ENCODE results near the gene CCL15. TPM values are rescaled to one million over a fixed set of nuclear protein-coding genes. Genes with fewer than 3 reads are reported as not detected.
A peak's percentile ranks its signal among the peaks of the same experiment; 100 is the strongest.
"Not testable (repeated sequence)": the region's sequence is repeated elsewhere in the genome, so short reads cannot be mapped to it uniquely, and the experiment has no call there.

Gene CCL15
- total RNA-seq, 1 donor from 2014 or later, result 0.50 TPM

GRCh38 chr17:36016555-36016954, 15.2 kb upstream of the CCL15 start:
- H3K4me1 ChIP-seq, result peaks cover 12% of the 10 kb centered on the region
- no peaks in the 10 kb centered on the region for H3K9me3 ChIP-seq
- H3K36me3 ChIP-seq, result no peaks in the 10 kb centered on the region
- DNase-seq (no peak), ATAC-seq (no peak)
- no peak overlapping the region for H3K4me3 ChIP-seq
- H3K27me3 ChIP-seq (ENCODE audit: low read depth), result no peaks in the 10 kb centered on the region
- intact Hi-C loops (cut with DNase I), result no loop called here
- no peak for TF ChIP-seq CTCF (IDR thresholded peaks at IDR 0.05)
- no peak overlapping the region for H3K27ac ChIP-seq

- ATAC-seq; H3K27me3 ChIP-seq (ENCODE audit: low read depth); H3K9me3 ChIP-seq; DNase-seq; intact Hi-C loops (cut with DNase I); H3K27ac ChIP-seq; H3K36me3 ChIP-seq; H3K4me3 ChIP-seq: not testable (repeated sequence)
- H3K4me1 ChIP-seq, result peaks cover 12% of the 10 kb centered on the region
Observed at GRCh38 chr17:36015895-36016294, 14.5 kb upstream of the CCL15 start.

DNA sequence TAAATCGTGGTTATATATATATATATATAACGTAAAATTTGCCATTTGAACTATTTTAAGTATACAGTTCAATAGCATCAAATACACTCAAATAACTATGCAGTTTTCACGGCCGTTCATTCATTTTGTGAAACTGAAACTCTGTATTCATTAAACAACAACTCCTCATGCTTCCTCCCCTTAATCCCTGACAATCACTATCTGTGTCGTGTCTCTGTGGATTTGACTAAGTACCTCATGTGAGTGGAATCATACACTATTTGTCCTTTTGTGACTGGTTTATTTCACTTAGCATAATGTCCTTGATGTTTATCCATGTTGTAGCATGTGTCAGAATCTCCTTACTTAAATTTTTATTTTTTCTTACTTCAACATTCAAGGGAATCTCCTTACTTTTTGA, 13.6 kb upstream of the CCL15 start:
- ATAC-seq (no peak), DNase-seq (no peak)
- intact Hi-C loops (cut with DNase I), result no loop called here
- no peak overlapping the region for H3K27ac ChIP-seq
- H3K27me3 ChIP-seq (ENCODE audit: low read depth), result no peaks in the 10 kb centered on the region
- TF ChIP-seq CTCF (IDR thresholded peaks at IDR 0.05), result no peak
- H3K4me3 ChIP-seq, result no peak overlapping the region
- H3K9me3 ChIP-seq, result no peaks in the 10 kb centered on the region
- peaks cover 12% of the 10 kb centered on the region for H3K4me1 ChIP-seq
- H3K36me3 ChIP-seq, result no peaks in the 10 kb centered on the region

DNA sequence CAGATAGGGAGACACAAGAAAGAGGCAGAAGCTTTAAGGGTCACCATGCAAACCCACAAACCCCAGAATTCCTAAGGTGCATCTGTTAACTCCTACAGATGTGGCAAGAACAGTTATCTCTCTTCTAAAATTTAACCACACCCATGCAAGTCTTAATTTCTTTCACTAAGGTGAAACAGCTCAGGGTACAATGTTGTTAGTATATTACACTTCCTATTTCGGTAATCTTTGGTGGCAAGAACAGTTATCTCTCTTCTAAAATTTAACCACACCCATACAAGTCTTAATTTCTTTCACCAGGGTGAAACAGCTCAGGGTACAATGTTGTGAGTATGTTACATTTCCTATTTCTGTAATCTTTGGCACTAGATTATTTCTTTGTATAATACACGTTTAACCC, 9.8 kb upstream of the CCL15 start:
- Histone ChIP-seq H3K9me3 (peaks cover 5% of the 10 kb centered on the region), H3K4me3 (no peak overlapping the region), H3K4me1 (no peaks in the 10 kb centered on the region), H3K27me3 (ENCODE audit: low read depth) (no peaks in the 10 kb centered on the region), H3K36me3 (no peaks in the 10 kb centered on the region), H3K27ac (no peak overlapping the region)
- intact Hi-C loops (cut with DNase I), result no loop called here
- DNase-seq, result no peak
- ATAC-seq, result no peak
- no peak for TF ChIP-seq CTCF (IDR thresholded peaks at IDR 0.05)

GRCh38 chr17:36008998-36009665, 7.8 kb upstream of the CCL15 start:
- no peak for DNase-seq
- H3K36me3 ChIP-seq, result no peaks in the 10 kb centered on the region
- H3K4me1 ChIP-seq, result no peaks in the 10 kb centered on the region
- peak in 1 of 2 donors; percentile 13 for ATAC-seq
- H3K9me3 ChIP-seq, result peaks cover 5% of the 10 kb centered on the region
- intact Hi-C loops (cut with DNase I), result no loop called here
- no peak overlapping the region for H3K27ac ChIP-seq
- H3K4me3 ChIP-seq, result no peak overlapping the region
- H3K27me3 ChIP-seq (ENCODE audit: low read depth), result no peaks in the 10 kb centered on the region
- peak; percentile 29 for TF ChIP-seq CTCF (IDR thresholded peaks at IDR 0.05)

GRCh38 chr17:36004594-36005108, 3.3 kb upstream of the CCL15 start:
- no peak for TF ChIP-seq CTCF (IDR thresholded peaks at IDR 0.05)
- ATAC-seq, result no peak
- Histone ChIP-seq H3K27ac (no peak overlapping the region), H3K4me1 (peaks cover 5% of the 10 kb centered on the region), H3K9me3 (peaks cover 5% of the 10 kb centered on the region), H3K27me3 (ENCODE audit: low read depth) (no peaks in the 10 kb centered on the region), H3K36me3 (no peaks in the 10 kb centered on the region), H3K4me3 (no peak overlapping the region)
- intact Hi-C loops (cut with DNase I), result no loop called here
- DNase-seq, result no peak
